NB4 (cell line): ENCODE results near the gene GABRB2.

Experiments used
- DNase-seq: peaks from one replicate; pipeline ENCODE4 v3.0.0; 2010; ENCODE audit warnings: low read depth
- H3K4me3 ChIP-seq: one replicate; pipeline ENCODE4 v1.5.1; 2011; ENCODE audit warnings: mild to moderate bottlenecking, low read depth, low read length, moderate library complexity
- CTCF ChIP-seq: IDR thresholded peaks from one replicate; pipeline ENCODE4 v1.5.1; 2012; ENCODE audit warnings: low read depth, low read length
- MAX ChIP-seq: IDR thresholded peaks from 2 replicates; pipeline ENCODE4 v1.6.1; 2011; ENCODE audit warnings: low read depth, low read length
- MYC ChIP-seq: IDR thresholded peaks from 2 replicates; pipeline ENCODE4 v1.6.1; 2011; ENCODE audit warnings: low read depth, low read length
- POLR2A ChIP-seq: IDR thresholded peaks from 2 replicates; pipeline ENCODE4 v1.6.1; 2011; ENCODE audit warnings: mild to moderate bottlenecking; ENCODE audit not compliant: insufficient read length; ENCODE audit errors: extremely low read depth

The GABRB2 gene

GRCh38 chr5:161277011-161277410 lies 269.5 kb downstream of the GABRB2 start:
- no peak for DNase-seq
- TF ChIP-seq MYC, result no peak
- no peak for TF ChIP-seq POLR2A
- no peak for TF ChIP-seq CTCF
- no peak for TF ChIP-seq MAX
- no peak overlapping the region for H3K4me3 ChIP-seq

GRCh38 chr5:161274951-161275350 lies 271.6 kb downstream of the GABRB2 start:
- DNase-seq, result no peak
- no peak overlapping the region for H3K4me3 ChIP-seq
- TF ChIP-seq CTCF (no peak), POLR2A (no peak), MYC (no peak), MAX (no peak)

- H3K4me3 ChIP-seq, result no peak overlapping the region
- no peak for DNase-seq
- TF ChIP-seq MYC (no peak), POLR2A (no peak), CTCF (no peak), MAX (no peak)
Observed at GRCh38 chr5:161273410-161273809, 273.1 kb downstream of the GABRB2 start.

GRCh38 chr5:161271816-161272215 lies 274.7 kb downstream of the GABRB2 start:
- H3K4me3 ChIP-seq, result no peak overlapping the region
- TF ChIP-seq MAX (no peak), MYC (no peak), CTCF (no peak), POLR2A (no peak)
- DNase-seq, result no peak

- TF ChIP-seq POLR2A (no peak), MAX (no peak), CTCF (no peak), MYC (no peak)
- no peak overlapping the region for H3K4me3 ChIP-seq
- DNase-seq, result no peak
Observed at GRCh38 chr5:161269125-161269524, 277.4 kb downstream of the GABRB2 start.

GRCh38 chr5:161266954-161267353 lies 279.6 kb downstream of the GABRB2 start:
- no peak overlapping the region for H3K4me3 ChIP-seq
- no peak for TF ChIP-seq MAX
- TF ChIP-seq CTCF, result no peak
- no peak for TF ChIP-seq POLR2A
- no peak for TF ChIP-seq MYC
- DNase-seq, result no peak
